Measurements from ENCODE around the gene AASS.

DNA sequence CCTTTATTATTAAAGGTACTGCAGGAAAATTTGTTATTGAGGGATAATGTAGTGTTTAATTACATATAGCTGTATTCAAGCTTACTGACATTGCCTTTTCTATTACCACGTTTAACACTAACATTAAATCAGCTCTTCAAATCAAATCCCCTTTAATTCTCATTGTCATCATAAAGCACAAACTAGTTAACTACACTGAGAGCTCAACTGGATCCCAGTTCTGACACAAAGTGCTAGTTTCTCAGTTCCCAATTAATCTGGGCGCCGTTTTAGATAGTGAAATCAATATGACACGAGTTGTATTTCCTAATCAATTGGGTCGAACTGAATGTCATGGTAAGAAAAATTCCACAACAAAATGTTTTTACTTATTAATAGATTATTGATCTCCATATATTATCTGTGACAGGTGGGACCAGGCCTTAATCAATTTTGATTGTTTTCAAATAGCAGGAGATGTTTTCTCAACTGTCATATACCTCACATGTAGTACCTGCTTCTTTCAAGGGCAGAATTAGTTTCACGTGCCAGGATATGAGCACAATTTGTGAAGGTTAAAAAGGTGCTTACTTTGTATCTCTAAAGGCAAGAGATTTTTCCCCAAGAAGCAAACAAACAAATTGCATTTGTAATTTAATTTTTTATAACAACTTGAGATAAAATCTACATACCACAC lies 71.0 kb downstream of the AASS start:
- TF ChIP-seq, protein P1, sequence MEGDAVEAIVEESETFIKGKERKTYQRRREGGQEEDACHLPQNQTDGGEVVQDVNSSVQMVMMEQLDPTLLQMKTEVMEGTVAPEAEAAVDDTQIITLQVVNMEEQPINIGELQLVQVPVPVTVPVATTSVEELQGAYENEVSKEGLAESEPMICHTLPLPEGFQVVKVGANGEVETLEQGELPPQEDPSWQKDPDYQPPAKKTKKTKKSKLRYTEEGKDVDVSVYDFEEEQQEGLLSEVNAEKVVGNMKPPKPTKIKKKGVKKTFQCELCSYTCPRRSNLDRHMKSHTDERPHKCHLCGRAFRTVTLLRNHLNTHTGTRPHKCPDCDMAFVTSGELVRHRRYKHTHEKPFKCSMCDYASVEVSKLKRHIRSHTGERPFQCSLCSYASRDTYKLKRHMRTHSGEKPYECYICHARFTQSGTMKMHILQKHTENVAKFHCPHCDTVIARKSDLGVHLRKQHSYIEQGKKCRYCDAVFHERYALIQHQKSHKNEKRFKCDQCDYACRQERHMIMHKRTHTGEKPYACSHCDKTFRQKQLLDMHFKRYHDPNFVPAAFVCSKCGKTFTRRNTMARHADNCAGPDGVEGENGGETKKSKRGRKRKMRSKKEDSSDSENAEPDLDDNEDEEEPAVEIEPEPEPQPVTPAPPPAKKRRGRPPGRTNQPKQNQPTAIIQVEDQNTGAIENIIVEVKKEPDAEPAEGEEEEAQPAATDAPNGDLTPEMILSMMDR (IDR thresholded peaks at IDR 0.05), result no peak
- TF ChIP-seq EP300 (IDR thresholded peaks at IDR 0.05), result no peak
